GM10847 (cell line): ENCODE results near the gene NSUN6.

Experiments
- POLR2A ChIP-seq: IDR thresholded peaks from 2 replicates; pipeline ENCODE4 v1.6.1; 2011; ENCODE audit not compliant: insufficient read length; ENCODE audit errors: extremely low read depth

The NSUN6 gene

GRCh38 chr10:18582803-18583202, 68.6 kb downstream of the NSUN6 start:
- TF ChIP-seq POLR2A = no peak

DNA sequence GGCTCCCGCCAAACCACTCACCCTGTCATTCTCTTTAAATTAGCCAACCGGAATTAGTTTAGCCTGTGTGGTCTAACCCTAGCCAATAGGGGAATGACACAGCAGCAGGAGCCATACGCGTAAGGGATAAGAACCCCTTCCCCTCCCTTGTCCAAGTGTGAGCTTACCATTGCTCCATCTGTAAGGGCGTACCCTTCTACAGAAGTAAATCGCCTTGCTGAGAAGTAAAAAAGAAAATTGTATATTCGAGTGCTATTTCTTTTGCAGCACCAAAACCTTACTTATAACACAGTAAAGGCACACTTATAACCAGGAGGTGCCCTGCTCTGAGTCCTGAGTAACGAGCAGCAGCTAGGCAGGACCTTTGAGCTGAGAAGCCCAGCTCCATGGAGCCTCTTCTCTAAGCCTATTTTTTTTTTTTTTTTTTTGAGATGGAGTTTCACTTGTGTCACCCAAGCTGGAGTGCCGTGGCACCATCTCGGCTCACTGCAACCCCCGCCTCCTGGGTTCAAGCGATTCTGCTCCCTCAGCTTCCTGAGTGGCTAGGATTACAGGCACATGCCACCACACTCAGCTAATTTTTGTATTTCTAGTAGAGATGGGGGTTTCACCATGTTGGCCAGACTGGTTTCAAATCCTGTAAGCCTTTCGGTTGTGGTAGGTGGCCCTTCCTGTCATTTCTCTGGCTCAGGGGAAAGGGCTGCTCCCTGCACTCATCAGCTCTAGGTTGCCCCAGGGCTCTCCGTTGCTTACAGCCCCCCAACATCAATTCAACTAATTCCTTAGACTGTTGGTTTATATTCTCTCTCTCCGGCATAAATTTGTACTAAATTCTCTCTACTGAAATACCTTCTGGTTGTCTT, 73.3 kb downstream of the NSUN6 start:
- no peak for TF ChIP-seq POLR2A

GRCh38 chr10:18576586-18576985, 74.8 kb downstream of the NSUN6 start:
- no peak for TF ChIP-seq POLR2A

GRCh38 chr10:18572959-18573561, 78.3 kb downstream of the NSUN6 start:
- TF ChIP-seq POLR2A = no peak

DNA sequence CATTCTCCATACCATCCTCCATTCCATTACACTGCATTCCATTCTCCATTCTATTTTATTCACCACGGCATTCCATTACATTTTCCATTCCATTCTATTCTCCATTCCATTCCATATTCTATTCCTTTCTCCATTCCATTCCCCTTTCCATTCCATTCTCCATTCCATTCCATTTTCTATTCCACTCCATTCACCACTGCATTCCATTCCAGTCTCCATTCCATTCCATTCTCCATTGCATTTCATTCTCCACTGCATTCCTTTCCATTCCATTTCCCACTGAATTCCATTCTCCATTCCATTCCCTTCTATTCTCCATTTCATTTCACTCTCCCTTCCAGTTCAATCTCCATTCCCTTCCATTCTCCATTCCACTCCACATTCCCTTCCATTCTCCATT, 79.6 kb downstream of the NSUN6 start:
- no peak for TF ChIP-seq POLR2A

DNA sequence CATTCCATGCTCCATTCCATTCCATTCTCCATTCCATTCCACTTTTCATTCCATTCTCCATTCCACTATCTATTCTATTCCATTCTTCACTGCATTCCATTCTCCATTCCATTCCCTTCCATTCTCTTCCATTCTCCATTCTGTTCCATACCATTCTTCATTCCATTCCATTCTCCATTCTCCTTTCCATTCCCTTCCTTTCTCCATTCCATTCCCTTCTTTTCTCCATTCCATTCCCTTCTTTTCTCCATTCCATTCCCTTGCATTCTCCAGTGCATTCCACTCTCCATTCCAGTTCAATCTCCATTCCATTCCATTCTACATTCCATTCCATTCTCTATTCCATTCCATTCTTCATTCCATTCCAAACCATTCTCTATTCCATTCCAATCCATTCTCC, 80.3 kb downstream of the NSUN6 start:
- no peak for TF ChIP-seq POLR2A

GRCh38 chr10:18567343-18567856, 84.0 kb downstream of the NSUN6 start:
- TF ChIP-seq POLR2A = no peak

DNA sequence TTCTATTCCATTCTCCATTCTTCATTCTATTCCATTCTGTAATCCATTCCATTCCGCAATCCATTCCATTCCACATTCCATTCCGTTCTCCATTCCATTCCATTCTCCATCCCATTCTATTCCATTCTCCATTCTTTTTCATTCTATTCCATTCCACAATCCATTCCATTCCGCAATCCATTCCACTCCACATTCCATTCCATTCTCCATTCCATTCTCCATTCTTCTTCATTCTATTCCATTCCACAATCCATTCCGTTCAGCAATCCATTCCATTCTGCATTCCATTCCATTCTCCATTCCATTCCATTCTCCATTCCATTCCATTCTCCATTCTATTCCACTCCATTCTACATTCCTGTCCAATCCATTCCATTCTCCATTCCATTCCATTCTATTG, 85.2 kb downstream of the NSUN6 start:
- no peak for TF ChIP-seq POLR2A

DNA sequence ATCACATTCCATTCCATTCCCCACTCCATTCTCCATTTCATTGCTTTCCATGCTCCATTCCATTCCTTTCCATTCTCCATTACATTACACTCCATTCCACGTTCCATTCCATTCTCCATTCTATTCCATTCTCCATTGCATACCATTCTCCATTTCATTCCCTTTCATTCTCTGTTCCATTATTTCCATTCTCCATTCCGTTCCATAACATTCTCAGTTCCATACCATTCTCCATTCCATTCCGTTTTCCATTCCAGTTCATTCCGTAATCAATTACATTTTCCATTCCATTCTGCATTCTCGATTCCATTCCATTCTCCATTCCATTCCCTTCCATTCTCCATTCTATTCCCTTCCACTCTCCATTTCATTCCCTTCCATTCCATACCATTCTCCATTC, 86.4 kb downstream of the NSUN6 start:
- no peak for TF ChIP-seq POLR2A

DNA sequence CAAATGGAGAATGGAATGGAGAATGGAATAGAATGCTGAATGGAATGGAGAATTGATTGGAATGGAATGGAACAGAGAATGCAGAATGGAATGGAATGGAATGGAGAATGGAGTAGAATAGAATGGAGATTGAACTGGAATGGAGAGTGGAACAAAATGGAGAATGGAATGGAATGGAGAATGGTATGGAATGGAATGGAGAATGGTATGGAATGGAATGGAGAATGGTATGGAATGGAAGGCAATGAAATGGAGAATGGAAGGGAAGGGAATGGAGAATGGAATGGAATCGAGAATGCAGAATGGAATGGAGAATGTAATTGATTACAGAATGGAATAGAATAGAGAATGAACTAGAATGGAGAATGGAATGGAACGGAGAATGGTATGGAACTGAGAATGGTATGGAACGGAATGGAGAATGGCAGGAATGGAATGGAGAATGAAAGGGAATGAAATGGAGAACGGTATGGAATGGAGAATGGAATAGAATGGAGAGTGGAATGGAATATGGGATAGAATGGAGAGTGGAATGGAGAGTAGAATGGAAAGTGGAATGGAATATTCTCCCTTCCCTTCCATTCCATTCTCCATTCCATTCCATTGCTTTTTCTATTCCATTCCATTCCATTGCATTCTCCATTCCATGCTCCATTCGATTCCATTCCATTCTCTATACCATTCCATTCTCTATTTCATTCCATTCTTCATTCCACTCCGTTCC, 88.2 kb downstream of the NSUN6 start:
- TF ChIP-seq POLR2A = no peak

DNA sequence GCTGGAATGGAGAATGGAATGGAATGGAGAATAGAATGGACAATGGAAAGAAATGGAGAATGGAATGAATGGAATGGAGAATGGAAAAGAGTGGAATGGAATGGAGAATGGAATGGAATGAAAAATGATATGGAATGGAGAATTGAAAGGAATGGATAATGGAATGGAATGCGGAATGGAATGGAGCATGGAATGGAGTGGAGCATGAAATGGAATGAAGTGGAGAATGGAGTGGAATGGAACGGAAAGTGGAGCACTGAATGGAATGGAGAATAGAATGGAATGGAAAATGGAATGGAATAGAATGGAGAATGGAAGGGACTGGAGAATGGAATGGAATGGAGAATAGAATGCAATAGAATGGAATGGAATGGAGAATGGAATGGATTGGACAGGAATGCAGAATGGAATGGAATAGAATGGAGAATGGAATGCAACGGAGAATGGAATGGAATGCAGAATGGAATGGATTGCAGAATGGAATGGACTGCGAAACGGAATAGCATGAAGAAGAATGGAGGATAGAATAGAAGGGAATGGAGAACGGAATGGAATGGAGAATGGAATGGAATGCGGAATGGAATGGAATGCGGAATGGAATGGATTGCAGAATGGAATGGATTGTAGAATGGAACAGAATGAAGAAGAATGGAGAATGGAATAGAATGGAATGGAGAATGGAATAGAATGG, 89.4 kb downstream of the NSUN6 start:
- TF ChIP-seq POLR2A = no peak

DNA sequence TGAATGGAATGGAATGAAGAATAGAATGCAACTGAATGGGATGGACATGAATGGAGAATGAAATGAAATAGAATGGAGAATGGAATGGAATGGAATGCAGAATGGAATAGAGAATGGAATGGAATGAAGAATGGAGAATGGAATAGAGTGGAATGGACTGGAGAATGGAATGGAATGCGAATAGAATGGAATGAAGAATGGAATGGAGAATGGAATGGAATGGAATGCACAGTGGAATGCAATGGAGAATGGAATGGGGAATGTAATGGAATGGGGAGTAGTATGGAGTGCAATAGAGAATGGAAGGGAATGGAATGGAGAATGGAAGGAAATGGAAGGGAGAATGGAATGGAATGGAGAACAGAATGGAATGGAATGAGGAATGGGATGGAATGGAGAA, 93.4 kb downstream of the NSUN6 start:
- TF ChIP-seq POLR2A = no peak

DNA sequence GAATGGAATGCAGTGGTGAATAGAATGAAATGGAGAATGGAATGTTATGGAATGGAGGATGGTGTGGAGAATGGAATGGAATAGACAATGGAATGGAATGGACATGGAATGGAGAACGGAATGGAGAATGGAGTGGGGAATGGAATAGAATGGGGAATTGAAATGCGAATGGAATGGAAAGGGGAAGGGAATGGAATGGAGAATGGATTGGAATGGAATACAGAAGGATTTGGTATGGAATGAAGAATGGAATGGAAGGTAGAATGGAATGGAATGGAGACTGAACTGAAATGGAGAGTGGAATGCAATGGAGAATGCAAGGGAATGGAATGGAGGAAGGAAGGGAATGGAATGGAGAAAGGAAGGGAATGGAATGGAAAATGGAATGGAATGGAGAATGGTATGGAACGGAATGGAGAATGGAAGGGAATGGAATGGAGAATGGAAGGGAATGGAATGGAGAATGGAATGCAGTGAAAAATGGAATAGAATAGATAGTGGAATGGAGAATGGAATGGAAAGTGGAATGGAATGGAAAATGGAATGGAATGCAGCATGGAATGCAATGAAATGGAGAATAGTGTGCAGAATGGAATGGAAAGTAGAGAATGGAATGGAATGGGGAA, 94.8 kb downstream of the NSUN6 start:
- no peak for TF ChIP-seq POLR2A

- no peak for TF ChIP-seq POLR2A
Measured at GRCh38 chr10:18554479-18554878, 96.9 kb downstream of the NSUN6 start.

DNA sequence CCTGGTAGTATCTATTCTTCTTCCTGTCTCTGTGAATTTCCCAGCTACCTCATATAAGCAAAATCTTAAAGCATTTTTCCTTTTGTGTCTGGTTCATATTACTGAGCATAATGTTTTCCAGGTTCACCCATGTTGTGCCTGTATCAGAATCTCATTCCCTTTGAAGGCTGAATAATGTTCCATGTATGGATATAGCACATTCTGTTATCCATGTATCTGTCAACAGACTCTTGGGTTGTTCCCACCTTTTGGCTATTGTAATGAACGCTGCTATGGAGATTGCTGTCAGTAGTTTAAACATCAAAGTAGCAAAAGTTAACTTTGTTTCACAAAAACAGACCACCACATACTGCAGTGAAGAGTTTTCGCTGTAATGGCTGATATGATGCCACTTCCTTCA, 99.9 kb downstream of the NSUN6 start:
- no peak for TF ChIP-seq POLR2A
